ENCODE results near the gene CTTNBP2NL.

CTTNBP2NL gene

DNA sequence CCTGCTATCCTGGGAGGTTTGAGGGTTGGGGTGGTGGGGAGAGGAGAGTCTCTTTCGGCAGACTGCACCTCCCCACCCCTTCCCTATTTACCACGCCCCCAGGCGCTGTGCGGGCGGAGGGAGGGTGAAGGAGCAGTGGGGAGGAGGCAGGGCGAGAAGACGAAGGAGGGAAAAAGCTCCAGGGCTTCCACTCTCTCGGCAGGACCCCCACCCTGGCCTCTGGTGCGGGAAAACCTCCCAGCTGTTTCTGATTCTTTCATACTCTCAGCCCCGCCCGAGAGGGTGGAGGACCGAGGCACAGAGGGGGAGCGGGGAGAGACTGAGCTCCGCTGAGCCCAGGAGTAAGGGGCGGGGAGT, 111.9 kb downstream of the CTTNBP2NL start:
- no peak for DNase-seq (ENCODE audit: low spot score)

- DNase-seq (ENCODE audit: low spot score) = no peak
Measured at GRCh38 chr1:112508278-112509004, 112.4 kb downstream of the CTTNBP2NL start, which contains the start of gene WNT2B. Gene WNT2B, plus strand, starts transcription at chr1:112508965. Its CDS starts 298 bp downstream, at chr1:112509263.

- DNase-seq (ENCODE audit: low spot score) = no peak
Measured at GRCh38 chr1:112509005-112509659, 113.1 kb downstream of the CTTNBP2NL start.

DNA sequence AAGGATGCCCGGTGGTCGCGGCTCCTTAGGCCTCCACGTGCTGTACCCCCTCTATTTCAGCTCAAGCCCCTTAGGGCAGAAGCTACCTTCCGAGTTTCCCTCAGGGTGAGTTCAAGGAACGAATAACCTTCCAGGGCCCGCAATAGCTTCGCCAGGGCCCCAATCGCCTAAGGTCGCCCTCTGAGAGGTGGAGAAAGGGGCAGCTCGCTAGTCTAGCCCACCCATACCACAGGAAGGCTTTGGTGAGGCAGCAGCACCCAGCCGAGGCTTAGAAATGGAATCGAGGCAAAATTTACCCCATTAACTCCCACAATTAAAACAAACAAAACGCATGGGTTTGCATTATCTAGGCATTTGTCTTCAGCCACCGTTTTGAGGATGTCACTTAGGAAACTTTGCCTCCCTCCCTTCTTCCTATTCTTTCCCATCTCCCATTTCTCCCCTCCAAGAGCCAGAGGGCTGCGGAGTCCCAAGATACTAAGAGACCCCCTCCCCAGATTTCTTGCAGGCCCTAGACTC, 113.7 kb downstream of the CTTNBP2NL start:
- no peak for DNase-seq (ENCODE audit: low spot score)

DNA sequence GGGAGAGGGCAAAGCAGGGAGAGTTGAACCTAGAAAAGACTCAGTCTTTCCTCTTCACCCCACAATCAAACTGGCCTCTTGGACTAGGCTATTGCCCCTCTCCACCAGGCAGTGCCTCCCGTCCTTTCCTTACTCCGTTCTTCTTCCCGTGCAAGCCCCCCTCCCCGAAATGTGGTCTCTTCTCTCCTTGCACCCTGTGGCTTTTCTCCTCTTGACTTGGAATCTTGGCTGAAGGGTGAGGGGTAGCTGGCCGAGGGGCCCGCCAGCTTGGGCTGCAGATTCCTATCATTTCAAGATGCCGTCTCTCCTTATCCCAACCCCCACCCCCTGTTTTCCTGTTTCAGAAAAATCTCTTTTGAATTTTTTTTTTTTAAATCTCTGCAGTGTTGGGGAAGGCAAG, 114.3 kb downstream of the CTTNBP2NL start:
- no peak for DNase-seq (ENCODE audit: low spot score)
